Measurements from ENCODE around the gene GAGE12C.
"Not testable (repeated sequence)": the region's sequence is repeated elsewhere in the genome, so short reads cannot be mapped to it uniquely, and the experiment has no call there.

Gene GAGE12C

GRCh38 chrX:49531877-49532276, at the start of gene GAGE12C:
Gene GAGE12C (plus strand): TSS chrX:49532177. CDS start chrX:49533332, 1,155 bp downstream.
- H3K27ac ChIP-seq, result not testable (repeated sequence)

GRCh38 chrX:49541433-49541832, 9.5 kb downstream of the GAGE12C start, which contains the start of gene GAGE12D:
Gene GAGE12D (plus strand): TSS chrX:49541733. CDS start chrX:49542888, 1,155 bp downstream.
- not testable (repeated sequence) for H3K27ac ChIP-seq

GRCh38 chrX:49550989-49551388, 19.0 kb downstream of the GAGE12C start, which contains the start of gene GAGE12E:
Gene GAGE12E (plus strand): TSS chrX:49551289. CDS start chrX:49552444, 1,155 bp downstream.
- not testable (repeated sequence) for H3K27ac ChIP-seq

- H3K27ac ChIP-seq, result not testable (repeated sequence)
Measured at GRCh38 chrX:49560542-49560941, 28.6 kb downstream of the GAGE12C start, which contains the start of gene GAGE12F. Gene GAGE12F (plus strand): TSS chrX:49560842. CDS start chrX:49561997, 1,155 bp downstream.

GRCh38 chrX:49568728-49569127, 36.8 kb downstream of the GAGE12C start:
- H3K27ac ChIP-seq, result not testable (repeated sequence)

GRCh38 chrX:49569152-49569551, 37.2 kb downstream of the GAGE12C start:
- H3K27ac ChIP-seq, result not testable (repeated sequence)

- not testable (repeated sequence) for H3K27ac ChIP-seq
Measured at GRCh38 chrX:49570100-49570499, 38.1 kb downstream of the GAGE12C start, which contains the start of gene GAGE12G. Gene GAGE12G (plus strand): TSS chrX:49570400. CDS start chrX:49571555, 1,155 bp downstream.

GRCh38 chrX:49579649-49580048, 47.7 kb downstream of the GAGE12C start, which contains the start of gene GAGE12H:
Gene GAGE12H (plus strand): TSS chrX:49579949. CDS start chrX:49581104, 1,155 bp downstream.
- H3K27ac ChIP-seq, result not testable (repeated sequence)
